OCI-LY7 (cell line): ENCODE results near the gene NMT1.

ENCODE experiments used
- EZH2phosphoT487 ChIP-seq: fragments of 200-600 bp; sonication (generic); IDR thresholded peaks from 2 replicates; pipeline ENCODE4 v1.6.1; 2018; ENCODE audit warnings: low read depth, borderline replicate concordance, mild to moderate bottlenecking, mixed run types, antibody characterized with exemption, low read length, moderate library complexity, mixed read lengths
- TF ChIP-seq, protein P1 (sequence below): fragments of 200-600 bp; sonication (generic); conservative IDR thresholded peaks from 2 replicates; pipeline ENCODE4 v1.5.1; 2014; ENCODE audit warnings: mild to moderate bottlenecking, antibody characterized with exemption, low read length, moderate library complexity, mixed read lengths

DNA sequence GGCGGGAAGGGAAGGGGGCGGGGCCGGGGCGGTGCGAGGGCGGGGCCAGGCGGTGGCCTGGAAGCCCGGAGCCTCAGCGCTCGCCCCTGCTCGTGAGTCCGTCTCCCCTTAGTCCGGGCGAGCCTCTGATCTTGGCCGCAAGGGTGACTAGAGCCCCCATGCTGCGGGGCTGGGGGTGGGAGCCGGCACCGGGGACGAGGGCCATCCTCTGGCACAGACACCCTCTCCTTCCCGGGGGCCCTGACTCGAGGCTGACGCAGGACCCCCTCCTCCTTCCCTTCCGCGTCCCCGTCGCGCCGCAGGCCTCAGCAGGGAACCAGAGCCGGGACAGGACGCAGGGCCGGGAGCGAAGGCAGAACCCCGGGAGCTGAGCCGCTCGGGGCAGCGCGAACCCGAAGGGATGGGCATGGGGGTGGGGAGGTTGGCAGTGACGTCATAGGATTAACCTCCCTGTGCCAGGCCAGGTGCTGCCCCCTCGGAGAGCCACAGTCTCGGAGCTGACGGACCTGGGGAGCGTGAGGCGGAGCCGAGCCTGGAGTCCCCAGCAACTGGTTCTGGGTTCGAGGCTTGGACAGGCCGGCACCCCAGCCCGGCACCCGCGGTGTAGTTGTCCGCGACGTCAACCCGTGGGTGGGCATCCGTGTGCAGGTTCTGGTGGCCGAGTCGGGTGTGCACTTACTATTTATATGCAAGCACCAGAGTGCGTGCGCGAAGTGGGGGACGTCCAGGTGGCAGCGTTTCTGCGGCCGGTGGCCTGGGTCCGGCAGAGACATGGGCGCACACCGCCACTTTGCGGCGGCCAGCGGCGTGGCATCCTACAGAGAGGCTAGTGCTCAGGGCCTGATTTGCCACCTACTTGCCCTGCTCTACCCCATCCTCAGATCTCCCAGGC, 71.7 kb downstream of the NMT1 start:
- TF ChIP-seq, protein P1, sequence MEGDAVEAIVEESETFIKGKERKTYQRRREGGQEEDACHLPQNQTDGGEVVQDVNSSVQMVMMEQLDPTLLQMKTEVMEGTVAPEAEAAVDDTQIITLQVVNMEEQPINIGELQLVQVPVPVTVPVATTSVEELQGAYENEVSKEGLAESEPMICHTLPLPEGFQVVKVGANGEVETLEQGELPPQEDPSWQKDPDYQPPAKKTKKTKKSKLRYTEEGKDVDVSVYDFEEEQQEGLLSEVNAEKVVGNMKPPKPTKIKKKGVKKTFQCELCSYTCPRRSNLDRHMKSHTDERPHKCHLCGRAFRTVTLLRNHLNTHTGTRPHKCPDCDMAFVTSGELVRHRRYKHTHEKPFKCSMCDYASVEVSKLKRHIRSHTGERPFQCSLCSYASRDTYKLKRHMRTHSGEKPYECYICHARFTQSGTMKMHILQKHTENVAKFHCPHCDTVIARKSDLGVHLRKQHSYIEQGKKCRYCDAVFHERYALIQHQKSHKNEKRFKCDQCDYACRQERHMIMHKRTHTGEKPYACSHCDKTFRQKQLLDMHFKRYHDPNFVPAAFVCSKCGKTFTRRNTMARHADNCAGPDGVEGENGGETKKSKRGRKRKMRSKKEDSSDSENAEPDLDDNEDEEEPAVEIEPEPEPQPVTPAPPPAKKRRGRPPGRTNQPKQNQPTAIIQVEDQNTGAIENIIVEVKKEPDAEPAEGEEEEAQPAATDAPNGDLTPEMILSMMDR = peak; percentile 73
- no peak for TF ChIP-seq EZH2phosphoT487
